ENCODE measurements around the gene MID1. TPM values are rescaled to one million over a fixed set of nuclear protein-coding genes. Genes with fewer than 3 reads are reported as not detected.

The MID1 gene
- total and polyA plus RNA-seq, 9 of the 15 experiments (the other 6 are each of a cell fraction or from before 2014, with no cell fraction given), result 0.07 to 0.54 (median 0.33) TPM

DNA sequence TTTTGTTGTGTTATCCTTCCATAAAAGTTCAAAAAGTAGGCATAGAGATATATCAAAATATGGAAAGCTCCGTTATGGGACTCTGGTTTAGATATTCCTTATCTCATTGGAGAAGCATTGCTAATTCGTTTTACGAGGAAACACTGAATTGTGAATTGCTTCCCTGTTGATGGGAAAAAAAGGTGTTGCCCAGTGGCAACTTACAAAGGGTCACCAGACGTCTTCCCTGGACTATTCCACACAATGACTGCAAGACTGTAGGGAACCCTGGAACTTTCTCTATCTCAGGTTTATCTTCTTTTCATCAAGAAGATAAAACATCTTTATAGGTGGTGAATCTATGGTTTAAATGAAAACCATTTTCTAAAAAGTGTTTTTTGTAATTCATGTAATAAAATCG lies 137.7 kb downstream of the MID1 start:
- TF ChIP-seq CBFB (CRISPR knock-in tag; IDR thresholded peaks at IDR 0.05) (no peak), LEF1 (IDR thresholded peaks at IDR 0.05) (no peak), SRSF1 (IDR thresholded peaks at IDR 0.05; ENCODE audit: low read depth, low read length) (no peak), TAF9B (IDR thresholded peaks at IDR 0.05; ENCODE audit: partially characterized antibody) (no peak), BDP1 (IDR thresholded peaks at IDR 0.05; ENCODE audit: insufficient read depth, insufficient read length) (no peak), TCFL5 (CRISPR knock-in tag; conservative IDR thresholded peaks at IDR 0.05) (no peak), GTF2E2 (tag; IDR thresholded peaks at IDR 0.05) (no peak), HSF4 (CRISPR knock-in tag; IDR thresholded peaks at IDR 0.05; ENCODE audit: borderline replicate concordance) (no peak), SREBF2 (CRISPR knock-in tag; IDR thresholded peaks at IDR 0.05) (no peak), ARID2 (IDR thresholded peaks at IDR 0.05) (no peak), SREBF1 (IDR thresholded peaks at IDR 0.05; ENCODE audit: borderline replicate concordance, low read depth, low read length) (no peak), ZNF695 (CRISPR knock-in tag; IDR thresholded peaks at IDR 0.05) (no peak)
- whole genome bisulfite sequencing (ENCODE audit: insufficient coverage, low coverage, missing lambda C conversion rate), result 0% methylated on average over 5 of the region's 5 CpGs
- Histone ChIP-seq H3K9me1 (ENCODE audit: control insufficient read depth, insufficient read depth, low read length) (no peaks in the 10 kb centered on the region), H3K4me2 (ENCODE audit: insufficient read depth, low read length) (no peak overlapping the region), H3K36me3 (ENCODE audit: control insufficient read depth, insufficient read depth, low read length) (no peaks in the 10 kb centered on the region), H4K20me1 (replicated peaks; ENCODE audit: control insufficient read depth, insufficient read depth, low read length) (no peaks in the 10 kb centered on the region), H3K9ac (ENCODE audit: insufficient read depth in 1 of 2, low read depth in 2 of 2, low read length in 2 of 2) (no peak overlapping the region), H3K4me3 (no peak overlapping the region), H3K27ac (ENCODE audit: extremely low read depth, low read depth, low read length) (no peak overlapping the region), H2AFZ (ENCODE audit: low read depth, low read length) (no peak overlapping the region), H3K9me3 (replicated peaks; ENCODE audit: control insufficient read depth, insufficient read depth, low read depth, low read length) (no peaks in the 10 kb centered on the region), H3K79me2 (ENCODE audit: control insufficient read depth, insufficient read depth, low read length) (no peaks in the 10 kb centered on the region), H3K27me3 (ENCODE audit: control insufficient read depth in 2 of 2, insufficient read depth in 2 of 2, low read length in 2 of 2) (no peaks in the 10 kb centered on the region), H3K4me1 (replicated peaks in 1 of 2; ENCODE audit: control insufficient read depth in 2 of 2, insufficient read depth in 2 of 2, low read length in 2 of 2) (no peaks in the 10 kb centered on the region)
- FAIRE-seq (no peak), ATAC-seq (no peak), DNase-seq (ENCODE audit: extremely low read depth in 1 of 4, low spot score in 3 of 4) (no peak)
- ChIA-PET CTCF (ENCODE audit: low intra/inter-chr PET ratio) (no interaction called here), POLR2A (no interaction called here)
- in situ Hi-C loops (cut with MboI), result no loop called here
- intact Hi-C loops (cut with micrococcal nuclease), result no loop called here
- no TSS peak for BruUV-seq (replicated peaks)
